DOHH2 (cell line): ENCODE results near the gene KRTAP5-3.

Experiments used
- H3F3A ChIP-seq: fragments of 200-600 bp; sonication (generic), shearing (Covaris generic); 2 replicates; pipeline ENCODE4 v1.6.0; 2016; ENCODE audit warnings: antibody characterized with exemption, mild to moderate bottlenecking; ENCODE audit not compliant: control insufficient read depth, insufficient read depth
- H3K27ac ChIP-seq: fragments of 200-600 bp; sonication (generic); 2 replicates; pipeline ENCODE4 v1.5.1; 2014; ENCODE audit warnings: low read depth, mild to moderate bottlenecking, low read length, moderate library complexity
- H3K27me3 ChIP-seq: fragments of 200-600 bp; sonication (generic); 2 replicates; pipeline ENCODE4 v1.6.1; 2014; ENCODE audit warnings: mild to moderate bottlenecking, low read length, mixed read lengths; ENCODE audit not compliant: control insufficient read depth
- H3K36me3 ChIP-seq: fragments of 200-600 bp; sonication (generic); 2 replicates; pipeline ENCODE4 v1.6.1; 2014; ENCODE audit warnings: mild to moderate bottlenecking, low read length, moderate library complexity, mixed read lengths; ENCODE audit not compliant: control insufficient read depth
- H3K4me1 ChIP-seq: fragments of 200-600 bp; sonication (generic); 2 replicates; pipeline ENCODE4 v1.6.1; 2014; ENCODE audit warnings: mild to moderate bottlenecking, low read length, mixed read lengths; ENCODE audit not compliant: control insufficient read depth
- H3K4me2 ChIP-seq: fragments of 200-600 bp; sonication (generic); 2 replicates; pipeline ENCODE4 v1.6.0; 2014; ENCODE audit warnings: mild to moderate bottlenecking, low read length, moderate library complexity
- H3K4me3 ChIP-seq: fragments of 200-600 bp; sonication (generic); 2 replicates; pipeline ENCODE4 v1.5.1; 2014; ENCODE audit warnings: mild to moderate bottlenecking, low read length, mixed read lengths
- H3K79me2 ChIP-seq: fragments of 200-600 bp; sonication (generic); 2 replicates; pipeline ENCODE4 v1.6.1; 2014; ENCODE audit warnings: mild to moderate bottlenecking, low read length, mixed read lengths; ENCODE audit not compliant: control insufficient read depth
- H3K9me2 ChIP-seq: fragments of 200-600 bp; sonication (generic); replicated peaks from 2 replicates; pipeline ENCODE4 v1.6.1; 2014; ENCODE audit warnings: mild to moderate bottlenecking, low read length, mixed read lengths; ENCODE audit not compliant: control insufficient read depth
- H3K9me3 ChIP-seq: fragments of 200-600 bp; sonication (generic); 2 replicates; pipeline ENCODE4 v1.6.1; 2014; ENCODE audit warnings: antibody characterized with exemption, low read length, mixed read lengths; ENCODE audit not compliant: control insufficient read depth, insufficient read depth
- H4K20me1 ChIP-seq: fragments of 200-600 bp; sonication (generic); 2 replicates; pipeline ENCODE4 v1.6.0; 2014; ENCODE audit warnings: low read depth, mild to moderate bottlenecking, antibody characterized with exemption, low read length, moderate library complexity; ENCODE audit not compliant: control insufficient read depth, insufficient read depth
- CTCF ChIP-seq: fragments of 200-600 bp; sonication (generic); IDR thresholded peaks from one replicate; pipeline ENCODE4 v1.5.1; 2014; ENCODE audit warnings: antibody characterized with exemption, mild to moderate bottlenecking, low read depth, low read length; ENCODE audit not compliant: poor library complexity, severe bottlenecking
- EZH2phosphoT487 ChIP-seq: fragments of 200-600 bp; sonication (generic); IDR thresholded peaks from 2 replicates; pipeline ENCODE4 v1.6.1; 2017; ENCODE audit warnings: borderline replicate concordance, mild to moderate bottlenecking, antibody characterized with exemption, low read length, moderate library complexity, mixed read lengths

KRTAP5-3 gene

DNA sequence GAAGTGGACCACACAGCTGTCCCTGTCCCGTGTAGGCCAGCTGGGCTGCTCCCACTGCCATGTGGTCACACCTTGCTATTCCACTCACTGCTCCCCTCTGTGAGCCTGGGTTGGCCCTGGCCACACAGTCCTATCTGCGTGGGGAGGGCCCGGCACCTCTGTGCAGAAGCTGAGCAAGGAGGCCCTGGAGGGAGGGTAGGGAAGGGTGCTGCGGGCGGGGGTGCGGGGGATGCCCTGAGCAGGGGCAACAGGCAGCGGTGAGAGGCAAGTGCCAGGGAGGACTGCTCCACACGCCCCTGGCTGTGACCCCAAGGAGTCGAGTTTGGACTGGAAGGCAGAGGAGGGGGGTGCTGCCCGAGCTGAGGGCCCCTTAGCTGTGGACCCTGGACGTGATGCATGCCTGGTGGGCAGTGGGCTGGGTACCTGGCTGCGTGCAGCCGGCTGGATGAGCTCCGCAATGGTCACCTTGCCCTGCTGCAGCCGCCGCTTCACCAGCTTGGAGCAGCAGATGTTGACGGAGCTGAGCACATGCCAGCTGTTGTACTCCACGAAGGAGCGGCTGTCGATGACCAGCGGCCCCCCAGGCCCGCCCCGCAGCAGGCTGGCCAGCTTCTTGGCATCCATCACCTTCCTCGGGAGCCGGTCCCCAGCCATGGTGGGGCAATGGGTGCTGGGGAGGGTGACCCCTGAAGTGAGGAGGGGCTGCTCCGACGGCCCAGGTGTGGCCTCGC is 42.9 kb downstream of the KRTAP5-3 start:
- Histone ChIP-seq H3K79me2 (no peaks in the 10 kb centered on the region), H3K9me2 (no peaks in the 10 kb centered on the region), H3K27me3 (peaks cover 9% of the 10 kb centered on the region; the same call in 1 of the 2 replicates), H3K4me2 (no peak overlapping the region), H3K27ac (no peak overlapping the region), H3K9me3 (no peaks in the 10 kb centered on the region), H3K4me3 (no peak overlapping the region), H3K36me3 (no peaks in the 10 kb centered on the region), H3K4me1 (no peaks in the 10 kb centered on the region), H3F3A (no peaks in the 10 kb centered on the region), H4K20me1 (no peaks in the 10 kb centered on the region)
- TF ChIP-seq EZH2phosphoT487 = no peak

DNA sequence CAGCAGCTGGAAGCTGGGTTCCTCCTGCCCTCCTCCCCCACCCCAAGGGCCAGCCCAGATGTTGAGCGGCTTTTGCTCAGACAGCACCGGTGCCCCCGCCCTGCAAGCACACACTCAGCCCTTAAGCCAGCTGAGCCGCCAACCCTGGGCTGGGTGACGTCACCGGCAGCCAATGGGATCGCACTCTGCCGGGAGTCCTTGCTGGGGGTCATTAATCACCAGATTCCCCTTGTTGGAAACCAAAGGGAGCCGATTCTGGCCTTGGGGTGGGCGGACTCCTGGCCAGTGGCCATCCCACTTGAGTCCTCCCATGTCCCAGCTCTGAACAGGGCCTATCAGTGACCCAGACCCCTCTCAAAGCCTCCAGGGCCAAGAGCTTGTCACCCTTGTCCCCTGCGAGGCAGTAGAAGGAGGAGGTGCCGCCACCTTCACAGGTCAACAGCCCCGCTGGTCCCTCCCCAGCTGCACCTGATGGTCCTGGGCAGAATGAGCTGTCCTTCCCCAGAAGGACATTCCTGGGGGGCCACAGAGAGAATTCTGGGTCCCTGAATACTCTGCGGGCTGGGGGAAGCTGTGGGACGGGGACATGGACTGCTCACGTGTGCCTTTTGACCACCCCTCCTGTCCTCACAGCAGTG is 43.6 kb downstream of the KRTAP5-3 start:
- Histone ChIP-seq H3F3A (no peaks in the 10 kb centered on the region), H3K79me2 (no peaks in the 10 kb centered on the region), H3K27me3 (peaks cover 2% of the 10 kb centered on the region; the same call in 1 of the 2 replicates), H3K36me3 (no peaks in the 10 kb centered on the region), H3K4me3 (no peak overlapping the region), H4K20me1 (no peaks in the 10 kb centered on the region), H3K4me2 (no peak overlapping the region), H3K9me2 (no peaks in the 10 kb centered on the region), H3K9me3 (no peaks in the 10 kb centered on the region), H3K4me1 (no peaks in the 10 kb centered on the region), H3K27ac (no peak overlapping the region)
- no peak for TF ChIP-seq EZH2phosphoT487
- no peak for TF ChIP-seq CTCF

DNA sequence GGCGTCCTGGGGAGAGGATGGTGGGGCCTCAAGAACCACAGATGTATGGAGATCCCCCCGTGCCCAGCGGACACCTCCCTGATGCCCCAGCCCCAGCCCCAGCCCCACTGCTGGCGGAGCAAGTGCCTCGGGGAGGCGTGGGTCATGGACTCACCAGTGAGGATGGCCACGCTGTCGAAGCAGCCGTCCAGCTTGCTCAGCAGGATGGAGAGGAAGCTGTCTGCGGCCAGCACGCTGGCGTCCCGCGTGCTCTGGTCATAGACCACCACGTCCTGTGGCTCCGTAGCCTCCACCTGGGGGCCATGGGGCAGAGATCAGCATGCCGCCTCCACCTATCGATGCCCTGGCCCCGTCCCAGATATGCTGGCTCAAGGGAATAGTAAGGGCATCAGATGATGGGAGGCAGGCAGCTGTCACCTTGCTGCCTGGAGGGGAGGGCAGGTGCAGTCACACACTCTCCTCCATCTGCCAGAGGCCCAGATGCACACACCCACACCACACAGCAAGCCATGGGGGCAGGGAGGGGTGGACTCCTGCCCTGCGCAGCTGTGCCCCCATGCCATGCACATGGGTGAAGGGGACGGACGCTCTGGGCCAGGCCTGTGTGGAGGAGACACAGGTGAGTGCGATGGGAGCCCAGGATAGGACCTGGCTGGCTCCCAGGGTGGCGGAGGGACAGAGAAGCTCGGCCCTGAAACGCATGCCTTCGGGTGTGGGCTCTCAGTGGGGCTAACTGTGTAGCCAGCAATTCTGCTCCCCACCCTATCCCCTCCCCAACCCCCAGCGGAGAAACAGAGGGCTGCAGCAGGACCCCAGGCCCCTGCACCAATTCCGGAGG is 44.3 kb downstream of the KRTAP5-3 start:
- H3K36me3 ChIP-seq = no peaks in the 10 kb centered on the region
- no peak overlapping the region for H3K27ac ChIP-seq

More for the DNA sequence above, 44.3 kb downstream of the KRTAP5-3 start:
- H4K20me1 ChIP-seq = no peaks in the 10 kb centered on the region
- H3K4me1 ChIP-seq = no peaks in the 10 kb centered on the region
- no peaks in the 10 kb centered on the region for H3K9me3 ChIP-seq
- no peak overlapping the region for H3K4me3 ChIP-seq
- no peaks in the 10 kb centered on the region for H3K9me2 ChIP-seq
- H3K79me2 ChIP-seq = no peaks in the 10 kb centered on the region
- H3K27me3 ChIP-seq = no peaks in the 10 kb centered on the region
- H3K4me2 ChIP-seq = no peak overlapping the region
- TF ChIP-seq EZH2phosphoT487 (no peak), CTCF (no peak)
- no peaks in the 10 kb centered on the region for H3F3A ChIP-seq
